SK-N-SH treated with all-trans-retinoic acid at 6 μM for 48 hours (cell line): ENCODE results near the gene SORCS2.

Source experiments
- ATAC-seq: fragments of 200-7000 bp; cut with Tn5 transposase; 3 replicates; pipeline ENCODE4 v1.9.1; 2020; ENCODE audit warnings: mild to moderate bottlenecking, moderate library complexity
- ARNTL ChIP-seq: fragments of 450-650 bp; formaldehyde crosslinking; IDR thresholded peaks from 2 replicates; pipeline ENCODE4 v1.5.0; 2020; ENCODE audit warnings: low read depth, mild to moderate bottlenecking, moderate library complexity, borderline replicate concordance
- BACH2 ChIP-seq: fragments of 250-450 bp; sonication (Bioruptor Pico); IDR thresholded peaks from 2 replicates; pipeline ENCODE4 v1.9.0; 2021; ENCODE audit warnings: mild to moderate bottlenecking, borderline replicate concordance
- CREB5 ChIP-seq: fragments of 250-450 bp; sonication (Bioruptor Pico); IDR thresholded peaks from 2 replicates; pipeline ENCODE4 v1.5.1; 2020; ENCODE audit warnings: low read depth, mild to moderate bottlenecking, moderate library complexity
- CSDC2 ChIP-seq: fragments of 250-450 bp; sonication (Bioruptor Pico); IDR thresholded peaks from 2 replicates; pipeline ENCODE4 v1.5.0; 2020; ENCODE audit warnings: mild to moderate bottlenecking, moderate library complexity
- CSRNP3 ChIP-seq: fragments of 250-450 bp; sonication (Bioruptor Pico); IDR thresholded peaks from 2 replicates; pipeline ENCODE4 v1.5.1; 2021; ENCODE audit warnings: mild to moderate bottlenecking, moderate library complexity
- ESRRG ChIP-seq: fragments of 250-450 bp; sonication (Bioruptor Pico); IDR thresholded peaks from 2 replicates; pipeline ENCODE4 v1.6.1; 2021; ENCODE audit warnings: mild to moderate bottlenecking
- GLIS3 ChIP-seq: fragments of 250-450 bp; sonication (Bioruptor Pico); IDR thresholded peaks from 2 replicates; pipeline ENCODE4 v1.5.0; 2020; ENCODE audit warnings: mild to moderate bottlenecking, moderate library complexity
- ISL1 ChIP-seq: fragments of 250-450 bp; sonication (Bioruptor Pico); IDR thresholded peaks from 2 replicates; pipeline ENCODE4 v2.1.2; 2022; ENCODE audit warnings: mild to moderate bottlenecking, moderate library complexity
- OSR1 ChIP-seq: fragments of 250-450 bp; sonication (Bioruptor Pico); IDR thresholded peaks from 2 replicates; pipeline ENCODE4 v1.8.0; 2022; ENCODE audit warnings: moderate library complexity, mild to moderate bottlenecking, inconsistent platforms
- PATZ1 ChIP-seq: fragments of 250-450 bp; sonication (Bioruptor Pico); IDR thresholded peaks from 2 replicates; pipeline ENCODE4 v1.8.0; 2020; ENCODE audit warnings: mild to moderate bottlenecking, moderate library complexity, borderline replicate concordance
- POU6F1 ChIP-seq: fragments of 250-450 bp; sonication (Bioruptor Pico); IDR thresholded peaks from 2 replicates; pipeline ENCODE4 v1.8.0; 2021; ENCODE audit warnings: low read depth, mild to moderate bottlenecking, moderate library complexity, borderline replicate concordance
- PPARA ChIP-seq: fragments of 250-450 bp; sonication (Bioruptor Pico); IDR thresholded peaks from 2 replicates; pipeline ENCODE4 v1.5.0; 2020; ENCODE audit warnings: mild to moderate bottlenecking, borderline replicate concordance
- SNAI2 ChIP-seq: fragments of 250-450 bp; sonication (Bioruptor Pico); IDR thresholded peaks from 2 replicates; pipeline ENCODE4 v1.5.0; 2020; ENCODE audit warnings: mild to moderate bottlenecking, moderate library complexity
- TCF4 ChIP-seq: fragments of 250-450 bp; sonication (Bioruptor Pico); IDR thresholded peaks from 2 replicates; pipeline ENCODE4 v1.8.0; 2021; ENCODE audit warnings: mild to moderate bottlenecking, moderate library complexity, borderline replicate concordance
- TOX ChIP-seq: fragments of 250-450 bp; sonication (Bioruptor Pico); IDR thresholded peaks from 2 replicates; pipeline ENCODE4 v1.8.0; 2021; ENCODE audit warnings: mild to moderate bottlenecking, moderate library complexity, borderline replicate concordance
- ZC3H10 ChIP-seq: fragments of 250-450 bp; sonication (Bioruptor Pico); IDR thresholded peaks from 2 replicates; pipeline ENCODE4 v1.5.1; 2021; ENCODE audit warnings: mild to moderate bottlenecking, moderate library complexity
- ZFP3 ChIP-seq: fragments of 250-450 bp; sonication (Bioruptor Pico); IDR thresholded peaks from 2 replicates; pipeline ENCODE4 v1.5.0; 2020; ENCODE audit warnings: mild to moderate bottlenecking, moderate library complexity
- ZFP30 ChIP-seq: fragments of 450-650 bp; formaldehyde crosslinking; IDR thresholded peaks from 2 replicates; pipeline ENCODE4 v1.5.0; 2022; ENCODE audit warnings: mild to moderate bottlenecking, moderate library complexity
- ZNF565 ChIP-seq: fragments of 450-650 bp; formaldehyde crosslinking; conservative IDR thresholded peaks from 2 replicates; pipeline ENCODE4 v1.5.0; 2020; ENCODE audit warnings: low read depth, mild to moderate bottlenecking, moderate library complexity
- ZNF70 ChIP-seq: fragments of 450-650 bp; formaldehyde crosslinking; IDR thresholded peaks from 2 replicates; pipeline ENCODE4 v1.5.0; 2020; ENCODE audit warnings: mild to moderate bottlenecking, moderate library complexity
- ZNF8 ChIP-seq: fragments of 450-650 bp; formaldehyde crosslinking; IDR thresholded peaks from 2 replicates; pipeline ENCODE4 v1.5.0; 2020; ENCODE audit warnings: mild to moderate bottlenecking, moderate library complexity

Gene SORCS2

GRCh38 chr4:7637139-7637538 lies 444.8 kb downstream of the SORCS2 start:
- no peak for ATAC-seq
- TF ChIP-seq TCF4 (no peak), ZC3H10 (CRISPR knock-in tag) (no peak), ZNF70 (CRISPR knock-in tag) (no peak), SNAI2 (CRISPR knock-in tag) (no peak), ARNTL (CRISPR knock-in tag) (no peak), CSDC2 (no peak), ZFP30 (no peak), PATZ1 (CRISPR knock-in tag) (no peak), GLIS3 (CRISPR knock-in tag) (no peak), OSR1 (CRISPR knock-in tag) (no peak), CSRNP3 (CRISPR knock-in tag) (no peak), POU6F1 (CRISPR knock-in tag) (no peak), ISL1 (CRISPR knock-in tag) (no peak), PPARA (CRISPR knock-in tag) (no peak)

- no peak for ATAC-seq
- TF ChIP-seq SNAI2 (CRISPR knock-in tag) (no peak), OSR1 (CRISPR knock-in tag) (no peak), ZNF70 (CRISPR knock-in tag) (no peak), CSDC2 (no peak), TOX (no peak), CSRNP3 (CRISPR knock-in tag) (no peak), ZNF8 (CRISPR knock-in tag) (no peak), TCF4 (no peak), ISL1 (CRISPR knock-in tag) (no peak)
Observed at GRCh38 chr4:7637971-7638370, 445.6 kb downstream of the SORCS2 start.

- TF ChIP-seq ZNF8 (CRISPR knock-in tag) = no peak
- TF ChIP-seq PPARA (CRISPR knock-in tag) = no peak
- TF ChIP-seq TOX = no peak
- no peak for TF ChIP-seq OSR1 (CRISPR knock-in tag)
- no peak for TF ChIP-seq ZNF565 (CRISPR knock-in tag)
- no peak for TF ChIP-seq ZC3H10 (CRISPR knock-in tag)
- TF ChIP-seq ZNF70 (CRISPR knock-in tag) = no peak
- no peak for TF ChIP-seq ZFP3 (CRISPR knock-in tag)
- no peak for TF ChIP-seq SNAI2 (CRISPR knock-in tag)
- TF ChIP-seq, all 23 proteins: peak for 0
- ATAC-seq = no peak
Observed at GRCh38 chr4:7638489-7638888, 446.2 kb downstream of the SORCS2 start.

GRCh38 chr4:7638984-7639789 lies 446.8 kb downstream of the SORCS2 start:
- TF ChIP-seq PPARA (CRISPR knock-in tag) = no peak
- no peak for ATAC-seq

GRCh38 chr4:7640136-7640535 lies 447.8 kb downstream of the SORCS2 start:
- ATAC-seq = no peak
- TF ChIP-seq ZFP3 (CRISPR knock-in tag) = no peak
- TF ChIP-seq POU6F1 (CRISPR knock-in tag) = no peak
- TF ChIP-seq ESRRG = no peak
- TF ChIP-seq ZC3H10 (CRISPR knock-in tag) = no peak
- TF ChIP-seq CREB5 (CRISPR knock-in tag) = no peak
- TF ChIP-seq PPARA (CRISPR knock-in tag) = no peak
- no peak for TF ChIP-seq TOX
- TF ChIP-seq BACH2 = no peak
